ENCODE measurements around the gene C1orf198. TPM values are rescaled to one million over a fixed set of nuclear protein-coding genes. Genes with fewer than 3 reads are reported as not detected.

Gene C1orf198
- total RNA-seq, 6 experiments from 2014 or later, result 72.4 to 118 (median 88.4) TPM

DNA sequence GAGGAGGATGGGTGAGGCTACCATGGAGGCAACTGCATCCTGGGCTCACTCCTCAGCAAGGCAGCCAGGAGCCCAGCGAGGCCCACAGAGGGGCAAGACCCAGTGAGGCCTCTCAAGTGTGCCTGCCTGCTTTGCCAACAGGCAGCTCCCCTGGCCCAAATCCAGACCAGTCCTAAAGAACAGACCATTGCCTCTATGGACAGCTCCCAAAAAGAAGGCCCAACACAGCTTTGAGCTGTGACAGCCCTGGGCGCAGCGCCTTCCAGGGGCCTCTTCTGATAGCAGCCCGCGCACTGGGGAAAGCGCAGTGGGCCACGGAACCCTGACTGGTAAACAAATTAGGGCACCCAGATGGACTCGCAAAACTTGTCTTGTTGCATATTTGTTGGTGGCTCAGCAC, 25.5 kb downstream of the C1orf198 start:
- peaks cover 1% of the 10 kb centered on the region for H3K27me3 Mint-ChIP-seq (ENCODE audit: insufficient read depth)
- no peak overlapping the region for H3K4me3 Mint-ChIP-seq
- peaks cover 39% of the 10 kb centered on the region for H3K4me1 Mint-ChIP-seq (ENCODE audit: low read depth)
- H3K27ac Mint-ChIP-seq, result no peak overlapping the region
- H3K36me3 Mint-ChIP-seq (ENCODE audit: low read depth), result peaks cover 68% of the 10 kb centered on the region
- TF ChIP-seq, protein P1, sequence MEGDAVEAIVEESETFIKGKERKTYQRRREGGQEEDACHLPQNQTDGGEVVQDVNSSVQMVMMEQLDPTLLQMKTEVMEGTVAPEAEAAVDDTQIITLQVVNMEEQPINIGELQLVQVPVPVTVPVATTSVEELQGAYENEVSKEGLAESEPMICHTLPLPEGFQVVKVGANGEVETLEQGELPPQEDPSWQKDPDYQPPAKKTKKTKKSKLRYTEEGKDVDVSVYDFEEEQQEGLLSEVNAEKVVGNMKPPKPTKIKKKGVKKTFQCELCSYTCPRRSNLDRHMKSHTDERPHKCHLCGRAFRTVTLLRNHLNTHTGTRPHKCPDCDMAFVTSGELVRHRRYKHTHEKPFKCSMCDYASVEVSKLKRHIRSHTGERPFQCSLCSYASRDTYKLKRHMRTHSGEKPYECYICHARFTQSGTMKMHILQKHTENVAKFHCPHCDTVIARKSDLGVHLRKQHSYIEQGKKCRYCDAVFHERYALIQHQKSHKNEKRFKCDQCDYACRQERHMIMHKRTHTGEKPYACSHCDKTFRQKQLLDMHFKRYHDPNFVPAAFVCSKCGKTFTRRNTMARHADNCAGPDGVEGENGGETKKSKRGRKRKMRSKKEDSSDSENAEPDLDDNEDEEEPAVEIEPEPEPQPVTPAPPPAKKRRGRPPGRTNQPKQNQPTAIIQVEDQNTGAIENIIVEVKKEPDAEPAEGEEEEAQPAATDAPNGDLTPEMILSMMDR (IDR thresholded peaks at IDR 0.05), result no peak
- no peak for DNase-seq
- H3K9me3 Mint-ChIP-seq, result no peaks in the 10 kb centered on the region

DNA sequence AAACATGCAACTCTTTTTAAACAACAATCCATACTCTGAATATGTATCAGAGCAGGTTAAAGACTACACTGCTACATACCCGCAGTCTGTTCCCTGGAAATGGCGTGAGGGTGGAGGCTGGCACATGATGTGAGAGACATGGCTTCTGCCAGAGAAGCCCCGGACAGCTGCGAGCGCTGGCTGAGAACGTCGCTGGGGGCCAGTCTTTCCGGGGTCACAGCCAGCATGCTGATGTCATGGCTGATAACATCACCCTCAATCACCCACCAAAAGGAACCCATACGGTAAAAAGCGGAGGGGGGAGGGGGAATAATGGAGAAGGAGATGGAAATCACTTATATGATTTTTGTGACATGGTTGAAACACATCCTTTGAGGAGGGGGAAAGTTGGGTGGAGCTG, 29.1 kb downstream of the C1orf198 start:
- TF ChIP-seq, protein P1 (IDR thresholded peaks at IDR 0.05), result no peak
- Mint-ChIP-seq H3K4me1 (ENCODE audit: low read depth) (peaks cover 9% of the 10 kb centered on the region), H3K27me3 (ENCODE audit: insufficient read depth) (peaks cover 5% of the 10 kb centered on the region), H3K4me3 (no peak overlapping the region), H3K36me3 (ENCODE audit: low read depth) (peaks cover 50% of the 10 kb centered on the region), H3K27ac (no peak overlapping the region), H3K9me3 (no peaks in the 10 kb centered on the region)
- DNase-seq, result no peak

DNA sequence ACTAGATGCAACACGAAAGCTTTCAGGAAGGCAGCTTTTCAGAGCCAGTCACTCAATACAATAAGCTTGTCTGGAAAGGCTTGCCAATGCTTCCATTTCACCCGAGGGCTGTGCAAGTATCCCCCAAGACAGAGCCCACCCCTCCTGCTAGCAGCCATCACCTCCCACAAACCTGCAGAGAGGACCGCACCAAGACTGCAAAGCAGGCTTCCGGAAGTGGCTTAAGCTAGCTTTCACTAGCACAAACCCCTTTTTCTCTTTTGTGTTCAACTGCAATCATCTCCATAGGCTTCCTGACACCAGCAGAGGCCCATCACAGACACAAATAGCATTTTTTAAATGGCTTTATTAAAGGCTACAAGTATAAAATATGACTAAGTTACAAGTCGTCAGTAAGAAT, 31.5 kb downstream of the C1orf198 start:
- TF ChIP-seq, protein P1 (IDR thresholded peaks at IDR 0.05), result no peak
- H3K36me3 Mint-ChIP-seq (ENCODE audit: low read depth), result peaks cover 44% of the 10 kb centered on the region
- DNase-seq, result no peak
- H3K9me3 Mint-ChIP-seq, result no peaks in the 10 kb centered on the region
- H3K4me3 Mint-ChIP-seq, result no peak overlapping the region
- H3K27ac Mint-ChIP-seq, result no peak overlapping the region
- peaks cover 21% of the 10 kb centered on the region for H3K4me1 Mint-ChIP-seq (ENCODE audit: low read depth)
- peaks cover 7% of the 10 kb centered on the region for H3K27me3 Mint-ChIP-seq (ENCODE audit: insufficient read depth)

DNA sequence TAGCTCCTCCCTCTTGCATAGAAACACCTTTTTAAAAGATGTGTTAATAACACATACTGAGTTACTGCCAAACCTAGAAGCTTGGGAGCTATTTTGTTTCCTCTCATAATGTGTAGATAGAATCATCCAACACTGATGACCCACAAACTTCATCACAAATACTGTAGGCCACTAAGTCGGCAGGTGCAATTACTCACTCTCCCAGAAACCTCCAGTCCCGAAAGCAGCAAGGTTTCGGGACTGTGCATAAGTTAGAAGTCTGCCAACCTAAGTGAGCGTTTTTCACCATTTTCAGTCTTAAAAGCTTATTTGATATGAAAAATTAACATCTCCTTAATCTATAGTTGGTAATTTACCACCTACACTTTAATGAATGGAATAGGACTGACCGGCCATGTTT, 32.0 kb downstream of the C1orf198 start:
- peaks cover 39% of the 10 kb centered on the region for H3K36me3 Mint-ChIP-seq (ENCODE audit: low read depth)
- TF ChIP-seq, protein P1 (IDR thresholded peaks at IDR 0.05), result no peak
- peaks cover 25% of the 10 kb centered on the region for H3K4me1 Mint-ChIP-seq (ENCODE audit: low read depth)
- no peaks in the 10 kb centered on the region for H3K9me3 Mint-ChIP-seq
- no peak overlapping the region for H3K27ac Mint-ChIP-seq
- peaks cover 7% of the 10 kb centered on the region for H3K27me3 Mint-ChIP-seq (ENCODE audit: insufficient read depth)
- no peak for DNase-seq
- no peak overlapping the region for H3K4me3 Mint-ChIP-seq

DNA sequence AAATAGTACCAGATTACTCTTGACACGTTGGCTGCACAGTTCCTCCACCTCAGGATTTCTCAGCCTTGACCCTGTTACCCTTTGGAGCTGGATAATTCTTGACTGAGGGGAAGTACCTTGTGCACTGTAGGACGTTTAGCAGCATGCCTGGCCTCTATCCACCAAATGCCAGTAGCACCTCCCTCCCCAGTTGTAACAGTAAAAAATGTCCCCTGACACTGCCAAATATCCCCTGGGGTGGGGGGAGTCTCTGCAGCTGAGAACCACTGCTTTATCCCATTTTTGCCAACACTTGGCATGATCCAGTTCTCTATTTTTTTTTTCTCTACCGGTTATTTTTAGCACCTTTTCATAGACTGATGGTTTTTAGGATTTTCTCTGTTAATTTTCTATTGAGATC, 34.0 kb downstream of the C1orf198 start:
- H3K4me3 Mint-ChIP-seq, result no peak overlapping the region
- peaks cover 23% of the 10 kb centered on the region for H3K36me3 Mint-ChIP-seq (ENCODE audit: low read depth)
- H3K27me3 Mint-ChIP-seq (ENCODE audit: insufficient read depth), result peaks cover 7% of the 10 kb centered on the region
- peaks cover 25% of the 10 kb centered on the region for H3K4me1 Mint-ChIP-seq (ENCODE audit: low read depth)
- TF ChIP-seq, protein P1 (IDR thresholded peaks at IDR 0.05), result no peak
- H3K9me3 Mint-ChIP-seq, result no peaks in the 10 kb centered on the region
- H3K27ac Mint-ChIP-seq, result no peak overlapping the region
- DNase-seq, result no peak

DNA sequence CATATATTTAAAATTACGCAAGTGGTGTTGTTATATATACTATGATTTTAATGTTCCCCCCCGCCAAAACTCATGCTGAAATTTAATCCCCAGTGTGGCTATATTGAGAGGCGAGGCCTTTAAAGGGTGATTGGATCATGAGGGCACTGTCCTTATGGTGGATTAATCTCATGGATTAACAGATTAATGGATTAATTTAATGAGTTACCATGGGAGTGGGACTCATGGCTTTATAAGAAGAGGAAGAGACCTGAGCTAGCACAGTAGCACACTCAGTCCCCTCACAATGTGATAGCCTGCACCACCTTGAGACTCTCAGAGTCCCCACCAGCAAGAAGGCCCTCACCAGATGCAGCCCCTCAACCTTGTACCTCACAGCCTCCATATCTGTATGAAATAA, 34.8 kb downstream of the C1orf198 start:
- peaks cover 7% of the 10 kb centered on the region for H3K27me3 Mint-ChIP-seq (ENCODE audit: insufficient read depth)
- no peak overlapping the region for H3K27ac Mint-ChIP-seq
- DNase-seq, result no peak
- peaks cover 25% of the 10 kb centered on the region for H3K4me1 Mint-ChIP-seq (ENCODE audit: low read depth)
- no peaks in the 10 kb centered on the region for H3K9me3 Mint-ChIP-seq
- peaks cover 15% of the 10 kb centered on the region for H3K36me3 Mint-ChIP-seq (ENCODE audit: low read depth)
- TF ChIP-seq, protein P1 (IDR thresholded peaks at IDR 0.05), result no peak
- no peak overlapping the region for H3K4me3 Mint-ChIP-seq
